HG02981 (cell line): Measurements from ENCODE around the gene MT1F.

ENCODE experiments used
- ATAC-seq: cut with Tn5 transposase; IDR thresholded peaks from one replicate; pipeline ENCODE4 v1.9.1; 2021; ENCODE audit warnings: mild to moderate bottlenecking, moderate library complexity; ENCODE audit not compliant: unreplicated experiment

MT1F gene

GRCh38 chr16:56625140-56625942 is 32.4 kb upstream of the MT1F start, which contains the start of gene MT1E:
Gene MT1E (plus strand): TSS chr16:56625781. CDS start chr16:56625852, 71 bp downstream.
- peak; percentile 58 for ATAC-seq

DNA sequence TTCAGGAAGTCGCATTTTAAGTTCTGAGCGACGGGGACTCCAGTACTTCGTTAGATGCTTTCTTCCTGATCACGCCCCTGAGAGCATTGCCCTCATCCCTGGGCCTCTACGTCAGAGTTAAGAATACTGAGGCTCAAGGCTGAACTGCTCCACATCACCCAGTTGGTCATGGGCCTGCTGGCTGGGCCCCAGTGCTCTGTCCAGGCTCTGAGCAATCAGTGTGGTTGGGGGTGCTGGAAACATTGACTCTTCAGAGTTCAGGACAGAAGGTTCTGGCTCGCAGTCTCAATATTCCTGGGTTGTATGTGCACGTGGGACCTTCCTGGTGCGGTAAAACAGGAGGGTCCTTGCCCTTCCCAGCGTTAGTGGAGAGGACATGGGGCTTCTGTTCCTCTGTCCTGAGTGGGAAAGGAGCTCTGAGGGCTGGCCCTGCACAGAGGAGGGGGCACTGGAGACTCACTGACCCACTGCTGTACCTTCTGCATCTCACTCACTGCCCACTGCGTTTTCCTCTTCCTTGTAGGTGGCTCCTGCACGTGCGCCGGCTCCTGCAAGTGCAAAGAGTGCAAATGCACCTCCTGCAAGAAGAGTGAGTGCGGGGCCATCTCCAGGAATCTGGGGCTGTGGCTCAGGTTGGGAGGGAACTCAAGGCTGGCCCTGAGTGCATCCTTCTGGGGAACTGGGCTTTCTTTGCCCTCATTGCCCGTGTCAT is 31.7 kb upstream of the MT1F start:
- ATAC-seq: peak; percentile 1

GRCh38 chr16:56626685-56627084 is 31.1 kb upstream of the MT1F start:
- no peak for ATAC-seq

DNA sequence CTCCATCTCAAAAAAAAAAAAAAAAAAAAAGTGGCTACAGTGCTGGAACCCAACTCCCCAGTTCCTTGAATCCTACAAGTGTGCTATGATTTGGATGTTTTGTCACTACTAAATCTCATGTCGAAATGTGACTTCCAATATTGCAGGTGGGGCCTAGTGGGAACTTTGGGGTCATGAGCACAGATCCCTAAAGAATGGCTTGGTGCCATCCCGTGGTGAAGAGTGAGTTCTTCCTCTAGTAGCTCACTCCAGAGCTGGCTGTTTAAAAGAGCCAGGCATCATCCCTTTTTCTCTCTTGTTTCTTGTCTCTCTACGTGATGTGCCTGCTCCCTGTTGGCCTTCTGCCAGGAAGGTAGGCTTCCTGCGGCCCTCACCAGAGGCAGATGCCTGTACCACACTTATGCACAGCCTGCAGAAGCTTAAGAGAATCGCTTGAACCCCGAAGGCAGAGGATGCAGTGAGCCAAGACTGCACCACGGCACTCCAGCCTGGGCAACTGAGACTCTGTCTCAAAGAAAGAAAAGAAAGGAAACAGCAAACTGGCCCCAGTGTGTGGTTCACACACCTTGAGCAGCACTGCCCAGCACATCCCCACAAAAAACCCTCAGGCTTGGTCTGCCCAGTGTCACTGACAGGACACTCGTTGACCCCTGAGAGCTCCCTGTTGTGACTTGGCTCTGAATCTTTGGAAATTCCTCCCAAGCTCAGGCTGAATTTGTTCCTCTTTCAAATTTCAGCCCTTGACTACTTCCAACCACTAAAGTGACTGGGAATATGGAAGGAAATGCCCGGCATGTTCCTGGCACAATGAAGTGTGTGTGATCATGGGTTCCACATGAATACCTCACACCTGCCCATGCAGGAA is 29.0 kb upstream of the MT1F start:
- ATAC-seq: no peak

- no peak for ATAC-seq
These were observed 28.2 kb upstream of the MT1F start for GRCh38 chr16:56629531-56629930.

DNA sequence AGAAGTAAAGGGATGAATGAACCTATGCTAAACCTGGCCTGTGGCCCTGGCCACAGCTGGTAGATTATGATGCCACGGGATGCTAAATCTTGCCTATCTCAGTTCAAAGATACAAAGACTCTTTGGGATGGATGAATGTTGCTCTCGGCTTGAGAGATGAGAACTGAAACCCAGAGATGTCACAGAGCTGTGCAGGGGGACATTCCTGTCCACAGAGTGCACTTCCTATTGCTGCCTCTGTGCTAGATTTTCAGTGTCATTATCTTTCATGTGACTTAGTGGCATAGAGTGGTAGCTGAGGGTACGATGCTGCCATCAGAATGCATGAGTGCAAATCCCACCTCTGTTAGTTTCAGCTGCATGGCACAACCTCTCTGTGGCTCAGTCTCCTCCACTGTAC is 27.6 kb upstream of the MT1F start:
- peak; percentile 77 for ATAC-seq

GRCh38 chr16:56631197-56631596 is 26.6 kb upstream of the MT1F start:
- no peak for ATAC-seq

DNA sequence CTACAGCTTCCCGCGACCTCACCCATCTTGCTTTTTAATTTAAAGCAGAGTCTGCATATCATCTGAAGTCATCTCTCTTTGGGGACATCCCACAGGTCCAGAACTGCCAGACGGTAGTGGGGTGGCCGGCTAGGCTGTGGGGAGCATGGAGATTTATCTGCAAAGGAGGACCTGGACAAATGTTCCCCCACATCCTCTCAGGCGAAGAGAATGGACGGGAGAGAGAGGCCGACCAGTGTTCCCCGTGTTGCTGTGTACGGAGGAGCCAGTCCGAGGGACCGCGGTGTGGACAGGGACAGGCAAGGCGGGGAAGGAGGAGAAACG is 26.0 kb upstream of the MT1F start:
- no peak for ATAC-seq

GRCh38 chr16:56632156-56632847 is 25.5 kb upstream of the MT1F start, which contains the start of gene MT1M:
Gene MT1M (plus strand): TSS chr16:56632659. CDS start chr16:56632732, 73 bp downstream.
- ATAC-seq: no peak

GRCh38 chr16:56632848-56633365 is 24.9 kb upstream of the MT1F start:
- ATAC-seq: no peak

GRCh38 chr16:56633535-56633934 is 24.2 kb upstream of the MT1F start:
- no peak for ATAC-seq

GRCh38 chr16:56634715-56635440 is 22.9 kb upstream of the MT1F start:
- ATAC-seq: no peak

DNA sequence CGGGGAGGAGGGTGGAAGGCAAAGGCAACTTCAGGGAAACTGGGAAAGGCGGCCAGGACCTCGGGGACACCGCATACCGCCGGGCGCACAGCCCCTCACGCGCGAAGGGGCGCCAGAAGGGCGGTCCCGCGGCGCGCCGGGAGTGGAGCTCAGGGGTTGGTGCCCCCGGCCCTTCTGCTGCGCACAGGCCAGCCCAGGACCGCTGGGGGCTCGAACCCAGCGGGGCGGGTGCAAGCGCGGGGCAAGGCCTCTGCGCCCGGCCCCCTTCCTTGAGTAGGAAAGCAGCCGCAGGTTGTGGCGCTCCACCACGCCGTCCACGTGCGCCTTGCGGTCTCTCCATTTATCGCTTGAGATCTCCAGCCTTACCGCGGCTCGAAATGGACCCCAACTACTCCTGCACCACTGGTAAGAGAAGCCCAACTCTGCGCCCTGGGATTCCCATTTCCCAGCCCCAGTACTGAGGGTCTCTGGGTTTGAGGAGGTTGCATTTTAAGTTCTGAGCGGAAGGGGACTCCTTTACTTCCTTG is 22.3 kb upstream of the MT1F start:
- no peak for ATAC-seq

GRCh38 chr16:56636616-56637413 is 20.9 kb upstream of the MT1F start:
- ATAC-seq: no peak

GRCh38 chr16:56637814-56638750 is 19.7 kb upstream of the MT1F start, which contains the start of gene MT1A:
Gene MT1A (plus strand): TSS chr16:56638666. CDS start chr16:56638739, 73 bp downstream.
- no peak for ATAC-seq

GRCh38 chr16:56639045-56639444 is 18.7 kb upstream of the MT1F start:
- no peak for ATAC-seq

- ATAC-seq: no peak
These were observed 17.7 kb upstream of the MT1F start for GRCh38 chr16:56640076-56640475.

DNA sequence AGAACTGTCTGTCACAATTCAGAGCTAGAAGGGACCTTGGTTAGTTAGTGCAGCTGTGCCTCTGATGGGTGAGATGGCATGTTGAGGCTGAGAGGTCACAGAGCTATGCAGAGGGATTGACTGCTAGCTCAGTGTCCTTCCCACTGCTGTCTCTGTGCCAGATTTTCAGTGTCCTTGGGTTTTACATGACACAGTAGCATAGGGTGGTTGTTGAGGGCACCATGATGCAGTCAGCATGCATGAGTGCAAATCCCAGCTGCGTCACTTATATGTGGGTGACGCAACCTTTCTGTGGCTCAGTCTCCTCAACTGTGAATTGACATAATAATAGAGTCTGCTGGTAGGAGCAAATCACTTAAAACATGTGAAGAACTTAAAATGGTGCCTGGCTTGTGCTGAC is 16.6 kb upstream of the MT1F start:
- ATAC-seq: no peak
